ENCODE results near the gene CACFD1. TPM values are rescaled to one million over a fixed set of nuclear protein-coding genes. Genes with fewer than 3 reads are reported as not detected.

CACFD1 gene
- polyA plus RNA-seq, 1 donor from 2014 or later: 75.4 TPM

DNA sequence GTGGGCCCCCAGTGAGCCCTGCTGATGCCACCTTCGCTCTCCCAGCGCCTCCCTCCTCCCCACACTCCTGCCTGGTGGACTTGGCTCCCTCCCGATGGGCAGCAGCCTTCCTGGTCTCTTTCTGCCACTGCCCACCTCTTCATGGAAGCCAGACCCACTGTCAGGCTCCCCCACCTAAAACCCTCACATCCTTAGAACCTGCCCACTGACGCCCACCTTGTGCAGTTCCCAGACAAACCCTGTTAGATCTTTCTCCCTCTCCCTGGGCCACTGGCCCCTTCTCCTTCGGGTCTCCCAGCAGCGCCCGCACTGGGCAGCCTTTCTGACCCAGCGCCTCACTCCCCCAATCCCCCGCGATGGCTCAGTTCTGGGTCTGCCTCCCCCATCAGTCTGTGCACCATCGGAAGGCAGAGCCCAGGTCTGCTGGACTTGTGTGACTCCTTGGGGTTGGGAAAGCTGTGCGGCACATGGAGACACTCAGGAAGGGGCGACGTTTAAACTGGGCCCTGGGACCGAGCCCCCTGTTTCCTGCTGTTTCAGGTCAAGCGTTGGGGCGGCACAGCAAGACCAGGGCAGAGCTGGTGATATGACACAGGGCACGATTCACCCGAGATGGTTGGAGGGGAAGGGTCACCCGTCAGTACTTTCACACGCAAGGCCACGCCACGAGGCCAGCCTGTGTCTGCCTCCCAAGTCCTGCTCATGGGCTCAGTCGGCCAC lies 47.6 kb downstream of the CACFD1 start:
- no peak overlapping the region for H3K27ac ChIP-seq (ENCODE audit: low read length)
- H3K79me2 ChIP-seq (replicated peaks; ENCODE audit: insufficient read depth, low read length): no peaks in the 10 kb centered on the region
- H3K36me3 ChIP-seq (ENCODE audit: insufficient read depth, low read length): no peaks in the 10 kb centered on the region
- H3K4me2 ChIP-seq (ENCODE audit: low read length): no peak overlapping the region
- no peak overlapping the region for H2AFZ ChIP-seq (ENCODE audit: low read depth, low read length)
- TF ChIP-seq EZH2 (IDR thresholded peaks at IDR 0.05; ENCODE audit: borderline replicate concordance, insufficient read depth, low read length, poor library complexity, severe bottlenecking) (no peak), RAD21 (conservative IDR thresholded peaks at IDR 0.05) (no peak), MXI1 (conservative IDR thresholded peaks at IDR 0.05; ENCODE audit: poor library complexity, severe bottlenecking) (no peak), TAF1 (IDR thresholded peaks at IDR 0.05; ENCODE audit: low read depth) (no peak), POLR2AphosphoS5 (IDR thresholded peaks at IDR 0.05) (no peak), SMC3 (conservative IDR thresholded peaks at IDR 0.05; ENCODE audit: poor library complexity) (no peak), EP300 (conservative IDR thresholded peaks at IDR 0.05; ENCODE audit: poor library complexity, severe bottlenecking) (no peak)
- TF ChIP-seq, protein P1, sequence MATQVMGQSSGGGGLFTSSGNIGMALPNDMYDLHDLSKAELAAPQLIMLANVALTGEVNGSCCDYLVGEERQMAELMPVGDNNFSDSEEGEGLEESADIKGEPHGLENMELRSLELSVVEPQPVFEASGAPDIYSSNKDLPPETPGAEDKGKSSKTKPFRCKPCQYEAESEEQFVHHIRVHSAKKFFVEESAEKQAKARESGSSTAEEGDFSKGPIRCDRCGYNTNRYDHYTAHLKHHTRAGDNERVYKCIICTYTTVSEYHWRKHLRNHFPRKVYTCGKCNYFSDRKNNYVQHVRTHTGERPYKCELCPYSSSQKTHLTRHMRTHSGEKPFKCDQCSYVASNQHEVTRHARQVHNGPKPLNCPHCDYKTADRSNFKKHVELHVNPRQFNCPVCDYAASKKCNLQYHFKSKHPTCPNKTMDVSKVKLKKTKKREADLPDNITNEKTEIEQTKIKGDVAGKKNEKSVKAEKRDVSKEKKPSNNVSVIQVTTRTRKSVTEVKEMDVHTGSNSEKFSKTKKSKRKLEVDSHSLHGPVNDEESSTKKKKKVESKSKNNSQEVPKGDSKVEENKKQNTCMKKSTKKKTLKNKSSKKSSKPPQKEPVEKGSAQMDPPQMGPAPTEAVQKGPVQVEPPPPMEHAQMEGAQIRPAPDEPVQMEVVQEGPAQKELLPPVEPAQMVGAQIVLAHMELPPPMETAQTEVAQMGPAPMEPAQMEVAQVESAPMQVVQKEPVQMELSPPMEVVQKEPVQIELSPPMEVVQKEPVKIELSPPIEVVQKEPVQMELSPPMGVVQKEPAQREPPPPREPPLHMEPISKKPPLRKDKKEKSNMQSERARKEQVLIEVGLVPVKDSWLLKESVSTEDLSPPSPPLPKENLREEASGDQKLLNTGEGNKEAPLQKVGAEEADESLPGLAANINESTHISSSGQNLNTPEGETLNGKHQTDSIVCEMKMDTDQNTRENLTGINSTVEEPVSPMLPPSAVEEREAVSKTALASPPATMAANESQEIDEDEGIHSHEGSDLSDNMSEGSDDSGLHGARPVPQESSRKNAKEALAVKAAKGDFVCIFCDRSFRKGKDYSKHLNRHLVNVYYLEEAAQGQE (IDR thresholded peaks at IDR 0.05; ENCODE audit: borderline replicate concordance): no peak
- TF ChIP-seq, protein P2, sequence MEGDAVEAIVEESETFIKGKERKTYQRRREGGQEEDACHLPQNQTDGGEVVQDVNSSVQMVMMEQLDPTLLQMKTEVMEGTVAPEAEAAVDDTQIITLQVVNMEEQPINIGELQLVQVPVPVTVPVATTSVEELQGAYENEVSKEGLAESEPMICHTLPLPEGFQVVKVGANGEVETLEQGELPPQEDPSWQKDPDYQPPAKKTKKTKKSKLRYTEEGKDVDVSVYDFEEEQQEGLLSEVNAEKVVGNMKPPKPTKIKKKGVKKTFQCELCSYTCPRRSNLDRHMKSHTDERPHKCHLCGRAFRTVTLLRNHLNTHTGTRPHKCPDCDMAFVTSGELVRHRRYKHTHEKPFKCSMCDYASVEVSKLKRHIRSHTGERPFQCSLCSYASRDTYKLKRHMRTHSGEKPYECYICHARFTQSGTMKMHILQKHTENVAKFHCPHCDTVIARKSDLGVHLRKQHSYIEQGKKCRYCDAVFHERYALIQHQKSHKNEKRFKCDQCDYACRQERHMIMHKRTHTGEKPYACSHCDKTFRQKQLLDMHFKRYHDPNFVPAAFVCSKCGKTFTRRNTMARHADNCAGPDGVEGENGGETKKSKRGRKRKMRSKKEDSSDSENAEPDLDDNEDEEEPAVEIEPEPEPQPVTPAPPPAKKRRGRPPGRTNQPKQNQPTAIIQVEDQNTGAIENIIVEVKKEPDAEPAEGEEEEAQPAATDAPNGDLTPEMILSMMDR (IDR thresholded peaks at IDR 0.05; ENCODE audit: poor library complexity, severe bottlenecking): no peak
- no peaks in the 10 kb centered on the region for H3K27me3 ChIP-seq (ENCODE audit: insufficient read depth, low read depth, low read length)
- no peaks in the 10 kb centered on the region for H4K20me1 ChIP-seq (ENCODE audit: insufficient read depth)
- no peak overlapping the region for H3K9ac ChIP-seq (ENCODE audit: low read length)
- H3K9me2 ChIP-seq (ENCODE audit: insufficient read depth, low read length): no peaks in the 10 kb centered on the region
- no peak overlapping the region for H3K4me3 ChIP-seq (ENCODE audit: low read length)
- no peaks in the 10 kb centered on the region for H3K9me3 ChIP-seq (ENCODE audit: low read length)
- H3F3A ChIP-seq (ENCODE audit: insufficient read depth, low read length, poor library complexity, severe bottlenecking): no peaks in the 10 kb centered on the region

DNA sequence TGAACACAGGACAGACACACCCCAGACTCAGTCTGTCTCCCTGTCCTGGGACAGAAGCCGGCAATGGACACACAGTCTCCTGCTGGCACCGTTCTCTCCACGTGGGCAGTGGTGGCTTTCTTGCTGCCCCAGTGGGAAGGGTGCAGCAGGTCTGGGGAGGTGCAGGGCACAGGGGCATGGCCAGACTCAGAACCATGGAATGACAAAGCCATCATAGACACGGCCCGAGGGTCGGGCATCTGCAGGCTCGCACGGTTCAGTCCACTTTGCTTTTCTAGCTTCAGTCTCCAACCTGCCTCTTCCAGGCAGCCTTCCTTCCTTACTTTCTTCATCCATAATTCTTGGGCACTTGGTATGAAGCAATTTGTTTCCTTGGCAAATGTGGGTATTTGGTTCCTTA lies 48.3 kb downstream of the CACFD1 start:
- H3F3A ChIP-seq (ENCODE audit: insufficient read depth, low read length, poor library complexity, severe bottlenecking): no peaks in the 10 kb centered on the region

More for the DNA sequence above, 48.3 kb downstream of the CACFD1 start:
- Histone ChIP-seq H3K4me2 (ENCODE audit: low read length) (no peak overlapping the region), H3K9ac (ENCODE audit: low read length) (no peak overlapping the region), H3K27ac (ENCODE audit: low read length) (no peak overlapping the region), H2AFZ (ENCODE audit: low read depth, low read length) (no peak overlapping the region), H3K36me3 (ENCODE audit: insufficient read depth, low read length) (no peaks in the 10 kb centered on the region), H3K27me3 (ENCODE audit: insufficient read depth, low read depth, low read length) (no peaks in the 10 kb centered on the region), H4K20me1 (ENCODE audit: insufficient read depth) (no peaks in the 10 kb centered on the region), H3K9me3 (ENCODE audit: low read length) (no peaks in the 10 kb centered on the region), H3K4me3 (ENCODE audit: low read length) (no peak overlapping the region), H3K79me2 (replicated peaks; ENCODE audit: insufficient read depth, low read length) (no peaks in the 10 kb centered on the region), H3K9me2 (ENCODE audit: insufficient read depth, low read length) (no peaks in the 10 kb centered on the region)
- TF ChIP-seq POLR2AphosphoS5 (IDR thresholded peaks at IDR 0.05): no peak
- TF ChIP-seq SMC3 (conservative IDR thresholded peaks at IDR 0.05; ENCODE audit: poor library complexity): no peak
- no peak for TF ChIP-seq MXI1 (conservative IDR thresholded peaks at IDR 0.05; ENCODE audit: poor library complexity, severe bottlenecking)
- TF ChIP-seq EZH2 (IDR thresholded peaks at IDR 0.05; ENCODE audit: borderline replicate concordance, insufficient read depth, low read length, poor library complexity, severe bottlenecking): no peak
- TF ChIP-seq TAF1 (IDR thresholded peaks at IDR 0.05; ENCODE audit: low read depth): no peak
- TF ChIP-seq, protein P1 (IDR thresholded peaks at IDR 0.05; ENCODE audit: borderline replicate concordance): no peak
- no peak for TF ChIP-seq RAD21 (conservative IDR thresholded peaks at IDR 0.05)
- TF ChIP-seq, protein P2 (IDR thresholded peaks at IDR 0.05; ENCODE audit: poor library complexity, severe bottlenecking): no peak
- no peak for TF ChIP-seq EP300 (conservative IDR thresholded peaks at IDR 0.05; ENCODE audit: poor library complexity, severe bottlenecking)
